IPS-18c (cell line): Measurements from ENCODE around the gene MLX.

Experiments used
- H3K4me3 ChIP-seq: 2 replicates; pipeline ENCODE4 v1.7.0; 2013; ENCODE audit warnings: low read depth, mild to moderate bottlenecking, low read length, moderate library complexity; ENCODE audit not compliant: insufficient read depth
- H3K9me3 ChIP-seq: one replicate; pipeline ENCODE4 v1.6.1; 2013; ENCODE audit warnings: mild to moderate bottlenecking, low read length, moderate library complexity; ENCODE audit not compliant: control insufficient read depth, insufficient read depth

Gene MLX

GRCh38 chr17:42566883-42567573 lies at the start of gene MLX:
TSS of gene MLX (plus strand) at chr17:42567100. CDS start at chr17:42567125, 25 bp downstream.
- H3K9me3 ChIP-seq: no peaks in the 10 kb centered on the region
- H3K4me3 ChIP-seq: peak within 1 kb of the TSS; percentile 77

- no peak overlapping the region for H3K4me3 ChIP-seq
Observed at GRCh38 chr17:42517516-42517915, 49.4 kb upstream of the MLX start.

GRCh38 chr17:42518046-42518754 lies 48.7 kb upstream of the MLX start:
- Histone ChIP-seq H3K9me3 (no peaks in the 10 kb centered on the region), H3K4me3 (no peak overlapping the region)

More at GRCh38 chr17:42517516-42517915, 49.4 kb upstream of the MLX start:
- no peaks in the 10 kb centered on the region for H3K9me3 ChIP-seq

GRCh38 chr17:42518755-42519545 lies 48.0 kb upstream of the MLX start:
- H3K4me3 ChIP-seq: no peak overlapping the region
- H3K9me3 ChIP-seq: no peaks in the 10 kb centered on the region

GRCh38 chr17:42519546-42520491 lies 47.1 kb upstream of the MLX start:
- Histone ChIP-seq H3K9me3 (no peaks in the 10 kb centered on the region), H3K4me3 (no peak overlapping the region)

GRCh38 chr17:42520540-42520951 lies 46.4 kb upstream of the MLX start:
- Histone ChIP-seq H3K4me3 (no peak overlapping the region), H3K9me3 (no peaks in the 10 kb centered on the region)

GRCh38 chr17:42521036-42521435 lies 45.9 kb upstream of the MLX start:
- Histone ChIP-seq H3K4me3 (no peak overlapping the region), H3K9me3 (no peaks in the 10 kb centered on the region)

- no peak overlapping the region for H3K4me3 ChIP-seq
- H3K9me3 ChIP-seq: no peaks in the 10 kb centered on the region
Observed at GRCh38 chr17:42521666-42522262, 45.1 kb upstream of the MLX start.

GRCh38 chr17:42522263-42522790 lies 44.6 kb upstream of the MLX start:
- Histone ChIP-seq H3K4me3 (no peak overlapping the region), H3K9me3 (no peaks in the 10 kb centered on the region)

GRCh38 chr17:42522798-42523278 lies 44.1 kb upstream of the MLX start:
- H3K4me3 ChIP-seq: no peak overlapping the region
- H3K9me3 ChIP-seq: no peaks in the 10 kb centered on the region

GRCh38 chr17:42525221-42525620 lies 41.7 kb upstream of the MLX start:
- Histone ChIP-seq H3K9me3 (no peaks in the 10 kb centered on the region), H3K4me3 (no peak overlapping the region)

GRCh38 chr17:42526031-42526444 lies 40.9 kb upstream of the MLX start:
- Histone ChIP-seq H3K9me3 (no peaks in the 10 kb centered on the region), H3K4me3 (no peak overlapping the region)

- Histone ChIP-seq H3K4me3 (no peak overlapping the region), H3K9me3 (no peaks in the 10 kb centered on the region)
Observed at GRCh38 chr17:42527932-42528331, 39.0 kb upstream of the MLX start.

- Histone ChIP-seq H3K9me3 (no peaks in the 10 kb centered on the region), H3K4me3 (no peak overlapping the region)
Observed at GRCh38 chr17:42529061-42529460, 37.8 kb upstream of the MLX start.

GRCh38 chr17:42530952-42531454 lies 35.9 kb upstream of the MLX start:
- Histone ChIP-seq H3K9me3 (no peaks in the 10 kb centered on the region), H3K4me3 (no peak overlapping the region)
